ENCODE data around the gene TMEM184B. TPM values are rescaled to one million over a fixed set of nuclear protein-coding genes. Genes with fewer than 3 reads are reported as not detected.
A peak's percentile ranks its signal among the peaks of the same experiment; 100 is the strongest.

The TMEM184B gene
- total RNA-seq, 3 donors from 2014 or later (not counting 1 experiment from before 2014, with no cell fraction given): 58.1 to 72.5 (median 68.6) TPM

GRCh38 chr22:38290347-38290746 lies 17.5 kb upstream of the TMEM184B start:
- H3K4me3 ChIP-seq (ENCODE audit: low read length): no peak overlapping the region
- H3K4me1 Mint-ChIP-seq: no peaks in the 10 kb centered on the region
- H3K9me3 Mint-ChIP-seq: no peaks in the 10 kb centered on the region
- no peaks in the 10 kb centered on the region for H3K4me1 ChIP-seq (ENCODE audit: control insufficient read depth, insufficient read depth, low read length)
- H3K27ac ChIP-seq (ENCODE audit: low read length): no peak overlapping the region
- H3K27ac Mint-ChIP-seq: no peak overlapping the region
- H3K27me3 Mint-ChIP-seq (ENCODE audit: low read depth in 2 of 2): no peaks in the 10 kb centered on the region
- WGBS (ENCODE audit: insufficient coverage): 58% methylated on average over 7 of the region's 8 CpGs
- DNase-seq: no peak
- no peak overlapping the region for H3K4me3 Mint-ChIP-seq
- H3K36me3 Mint-ChIP-seq: no peaks in the 10 kb centered on the region
- no peaks in the 10 kb centered on the region for H3K9me3 ChIP-seq (ENCODE audit: control insufficient read depth, insufficient read depth, low read length)
- no peak for ATAC-seq
- peaks cover 13% of the 10 kb centered on the region for H3K36me3 ChIP-seq (ENCODE audit: control insufficient read depth, insufficient read depth, low read length)
- no peaks in the 10 kb centered on the region for H3K27me3 ChIP-seq (ENCODE audit: control insufficient read depth, insufficient read depth, low read length)
- TF ChIP-seq CTCF (IDR thresholded peaks at IDR 0.05): no peak
- intact Hi-C loops (cut with micrococcal nuclease): no loop called here

GRCh38 chr22:38289583-38290082 lies 16.8 kb upstream of the TMEM184B start:
- TF ChIP-seq CTCF (IDR thresholded peaks at IDR 0.05): no peak
- H3K27me3 ChIP-seq (ENCODE audit: control insufficient read depth, insufficient read depth, low read length): no peaks in the 10 kb centered on the region
- H3K36me3 Mint-ChIP-seq: no peaks in the 10 kb centered on the region
- 96% methylated on average over 12 of the region's 12 CpGs for whole genome bisulfite sequencing (ENCODE audit: insufficient coverage)
- no peaks in the 10 kb centered on the region for H3K27me3 Mint-ChIP-seq (ENCODE audit: low read depth in 2 of 2)
- DNase-seq (no peak), ATAC-seq (no peak)
- no peak overlapping the region for H3K27ac ChIP-seq (ENCODE audit: low read length)
- no peaks in the 10 kb centered on the region for H3K9me3 ChIP-seq (ENCODE audit: control insufficient read depth, insufficient read depth, low read length)
- H3K9me3 Mint-ChIP-seq: no peaks in the 10 kb centered on the region
- H3K4me1 Mint-ChIP-seq: no peaks in the 10 kb centered on the region
- H3K36me3 ChIP-seq (ENCODE audit: control insufficient read depth, insufficient read depth, low read length): peaks cover 12% of the 10 kb centered on the region
- H3K4me1 ChIP-seq (ENCODE audit: control insufficient read depth, insufficient read depth, low read length): no peaks in the 10 kb centered on the region
- peak overlapping the region in 1 of 2 donors; percentile 11 for H3K27ac Mint-ChIP-seq
- H3K4me3 Mint-ChIP-seq: no peak overlapping the region
- intact Hi-C loops (cut with micrococcal nuclease): no loop called here
- H3K4me3 ChIP-seq (ENCODE audit: low read length): no peak overlapping the region

GRCh38 chr22:38286915-38287669 lies 14.3 kb upstream of the TMEM184B start:
- Histone ChIP-seq H3K27me3 (ENCODE audit: control insufficient read depth, insufficient read depth, low read length) (no peaks in the 10 kb centered on the region), H3K4me3 (ENCODE audit: low read length) (no peak overlapping the region), H3K27ac (ENCODE audit: low read length) (no peak overlapping the region), H3K9me3 (ENCODE audit: control insufficient read depth, insufficient read depth, low read length) (no peaks in the 10 kb centered on the region), H3K36me3 (ENCODE audit: control insufficient read depth, insufficient read depth, low read length) (no peaks in the 10 kb centered on the region), H3K4me1 (ENCODE audit: control insufficient read depth, insufficient read depth, low read length) (no peaks in the 10 kb centered on the region)
- H3K9me3 Mint-ChIP-seq: no peaks in the 10 kb centered on the region
- H3K36me3 Mint-ChIP-seq: no peaks in the 10 kb centered on the region
- no peak for ATAC-seq
- H3K27me3 Mint-ChIP-seq (ENCODE audit: low read depth in 2 of 2): no peaks in the 10 kb centered on the region
- no peak for DNase-seq
- no peak overlapping the region for H3K27ac Mint-ChIP-seq
- H3K4me3 Mint-ChIP-seq: no peak overlapping the region
- H3K4me1 Mint-ChIP-seq: no peaks in the 10 kb centered on the region
- intact Hi-C loops (cut with micrococcal nuclease): no loop called here
- no peak for TF ChIP-seq CTCF (IDR thresholded peaks at IDR 0.05)
- 94% methylated on average over 11 of the region's 11 CpGs for WGBS (ENCODE audit: insufficient coverage)

- Mint-ChIP-seq H3K27me3 (ENCODE audit: low read depth in 2 of 2) (no peaks in the 10 kb centered on the region), H3K4me3 (no peak overlapping the region), H3K9me3 (no peaks in the 10 kb centered on the region), H3K36me3 (no peaks in the 10 kb centered on the region), H3K27ac (no peak overlapping the region), H3K4me1 (no peaks in the 10 kb centered on the region)
- H3K4me3 ChIP-seq (ENCODE audit: low read length): no peak overlapping the region
- H3K27me3 ChIP-seq (ENCODE audit: control insufficient read depth, insufficient read depth, low read length): no peaks in the 10 kb centered on the region
- H3K4me1 ChIP-seq (ENCODE audit: control insufficient read depth, insufficient read depth, low read length): no peaks in the 10 kb centered on the region
- TF ChIP-seq CTCF (IDR thresholded peaks at IDR 0.05): no peak
- 91% methylated on average over 8 of the region's 8 CpGs for WGBS (ENCODE audit: insufficient coverage)
- ATAC-seq: no peak
- no peak overlapping the region for H3K27ac ChIP-seq (ENCODE audit: low read length)
- intact Hi-C loops (cut with micrococcal nuclease): no loop called here
- no peaks in the 10 kb centered on the region for H3K36me3 ChIP-seq (ENCODE audit: control insufficient read depth, insufficient read depth, low read length)
- no peak for DNase-seq
- H3K9me3 ChIP-seq (ENCODE audit: control insufficient read depth, insufficient read depth, low read length): no peaks in the 10 kb centered on the region
These were observed 12.2 kb upstream of the TMEM184B start for GRCh38 chr22:38285018-38285417.
